ENCODE data around the gene BLM.

DNA sequence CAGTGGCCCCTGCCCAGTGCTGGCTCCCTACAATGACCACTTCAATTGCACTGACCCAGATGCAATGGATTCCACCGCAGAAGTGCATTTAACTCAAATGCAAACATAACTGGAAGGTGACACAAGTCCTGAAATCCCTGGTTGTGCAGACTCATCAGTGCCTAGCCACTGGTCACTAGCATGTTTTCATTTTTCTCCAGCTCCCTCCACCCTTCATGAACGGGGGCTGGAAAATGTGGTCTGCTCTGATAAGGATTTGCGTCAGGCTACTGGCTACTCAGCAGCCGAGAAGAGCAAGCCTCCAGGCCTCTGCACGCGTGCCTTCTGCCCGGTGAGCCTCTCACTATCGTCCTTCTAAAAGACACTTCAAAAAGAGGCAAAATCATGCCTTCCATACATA lies 123.8 kb downstream of the BLM start:
- TF ChIP-seq, protein P1, sequence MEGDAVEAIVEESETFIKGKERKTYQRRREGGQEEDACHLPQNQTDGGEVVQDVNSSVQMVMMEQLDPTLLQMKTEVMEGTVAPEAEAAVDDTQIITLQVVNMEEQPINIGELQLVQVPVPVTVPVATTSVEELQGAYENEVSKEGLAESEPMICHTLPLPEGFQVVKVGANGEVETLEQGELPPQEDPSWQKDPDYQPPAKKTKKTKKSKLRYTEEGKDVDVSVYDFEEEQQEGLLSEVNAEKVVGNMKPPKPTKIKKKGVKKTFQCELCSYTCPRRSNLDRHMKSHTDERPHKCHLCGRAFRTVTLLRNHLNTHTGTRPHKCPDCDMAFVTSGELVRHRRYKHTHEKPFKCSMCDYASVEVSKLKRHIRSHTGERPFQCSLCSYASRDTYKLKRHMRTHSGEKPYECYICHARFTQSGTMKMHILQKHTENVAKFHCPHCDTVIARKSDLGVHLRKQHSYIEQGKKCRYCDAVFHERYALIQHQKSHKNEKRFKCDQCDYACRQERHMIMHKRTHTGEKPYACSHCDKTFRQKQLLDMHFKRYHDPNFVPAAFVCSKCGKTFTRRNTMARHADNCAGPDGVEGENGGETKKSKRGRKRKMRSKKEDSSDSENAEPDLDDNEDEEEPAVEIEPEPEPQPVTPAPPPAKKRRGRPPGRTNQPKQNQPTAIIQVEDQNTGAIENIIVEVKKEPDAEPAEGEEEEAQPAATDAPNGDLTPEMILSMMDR (IDR thresholded peaks at IDR 0.05; ENCODE audit: insufficient read depth, low read depth, low read length) = no peak
- TF ChIP-seq EZH2 (IDR thresholded peaks at IDR 0.05; ENCODE audit: insufficient read depth, low read length) = no peak

Data from astrocyte (in vitro differentiated cells and primary cell).